ENCODE results near the gene PCCA.

DNA sequence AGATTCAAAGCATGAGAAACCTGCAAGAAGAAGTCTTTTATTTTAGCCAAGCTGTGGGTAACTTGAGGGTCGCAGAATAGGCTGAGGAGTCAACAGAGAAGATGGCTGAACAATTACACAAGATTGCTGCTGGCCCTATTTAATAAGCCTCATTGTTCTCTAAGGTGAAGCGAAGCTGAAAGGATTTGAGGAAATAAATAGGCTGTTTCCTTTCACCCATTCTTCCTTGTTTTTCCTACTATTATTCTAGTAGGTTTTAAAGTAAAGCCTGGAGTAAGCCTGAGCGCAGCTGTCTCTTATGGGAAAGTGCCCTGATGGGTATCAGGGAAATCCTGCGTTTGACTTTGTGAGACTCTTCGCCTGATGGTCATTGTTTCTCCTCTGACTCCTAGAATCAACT is 25.0 kb upstream of the PCCA start:
- TF ChIP-seq, protein P1, sequence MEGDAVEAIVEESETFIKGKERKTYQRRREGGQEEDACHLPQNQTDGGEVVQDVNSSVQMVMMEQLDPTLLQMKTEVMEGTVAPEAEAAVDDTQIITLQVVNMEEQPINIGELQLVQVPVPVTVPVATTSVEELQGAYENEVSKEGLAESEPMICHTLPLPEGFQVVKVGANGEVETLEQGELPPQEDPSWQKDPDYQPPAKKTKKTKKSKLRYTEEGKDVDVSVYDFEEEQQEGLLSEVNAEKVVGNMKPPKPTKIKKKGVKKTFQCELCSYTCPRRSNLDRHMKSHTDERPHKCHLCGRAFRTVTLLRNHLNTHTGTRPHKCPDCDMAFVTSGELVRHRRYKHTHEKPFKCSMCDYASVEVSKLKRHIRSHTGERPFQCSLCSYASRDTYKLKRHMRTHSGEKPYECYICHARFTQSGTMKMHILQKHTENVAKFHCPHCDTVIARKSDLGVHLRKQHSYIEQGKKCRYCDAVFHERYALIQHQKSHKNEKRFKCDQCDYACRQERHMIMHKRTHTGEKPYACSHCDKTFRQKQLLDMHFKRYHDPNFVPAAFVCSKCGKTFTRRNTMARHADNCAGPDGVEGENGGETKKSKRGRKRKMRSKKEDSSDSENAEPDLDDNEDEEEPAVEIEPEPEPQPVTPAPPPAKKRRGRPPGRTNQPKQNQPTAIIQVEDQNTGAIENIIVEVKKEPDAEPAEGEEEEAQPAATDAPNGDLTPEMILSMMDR (conservative IDR thresholded peaks at IDR 0.05), result no peak
- TF ChIP-seq EZH2 (IDR thresholded peaks at IDR 0.05; ENCODE audit: low read depth), result no peak

Data from PC-9 (cell line).